DOHH2 (cell line): ENCODE data around the gene INTS7.
"Not testable (repeated sequence)": the region's sequence is repeated elsewhere in the genome, so short reads cannot be mapped to it uniquely, and the experiment has no call there.

Source experiments
- CTCF ChIP-seq: fragments of 200-600 bp; sonication (generic); IDR thresholded peaks from one replicate; pipeline ENCODE4 v1.5.1; 2014; ENCODE audit warnings: antibody characterized with exemption, mild to moderate bottlenecking, low read depth, low read length; ENCODE audit not compliant: poor library complexity, severe bottlenecking
- EZH2phosphoT487 ChIP-seq: fragments of 200-600 bp; sonication (generic); IDR thresholded peaks from 2 replicates; pipeline ENCODE4 v1.6.1; 2017; ENCODE audit warnings: borderline replicate concordance, mild to moderate bottlenecking, antibody characterized with exemption, low read length, moderate library complexity, mixed read lengths

GRCh38 chr1:212027727-212028126, 7.6 kb downstream of the INTS7 start:
- not testable (repeated sequence) for TF ChIP-seq CTCF, EZH2phosphoT487
